DMS79 treated with DMSO at 0.1 percent for 48 hours (cell line): ENCODE results near the gene GALNTL6.

Source experiments
- DNase-seq: peaks from one replicate; lab custom pipeline; 2025; lab: John Stamatoyannopoulos, UW

The GALNTL6 gene

DNA sequence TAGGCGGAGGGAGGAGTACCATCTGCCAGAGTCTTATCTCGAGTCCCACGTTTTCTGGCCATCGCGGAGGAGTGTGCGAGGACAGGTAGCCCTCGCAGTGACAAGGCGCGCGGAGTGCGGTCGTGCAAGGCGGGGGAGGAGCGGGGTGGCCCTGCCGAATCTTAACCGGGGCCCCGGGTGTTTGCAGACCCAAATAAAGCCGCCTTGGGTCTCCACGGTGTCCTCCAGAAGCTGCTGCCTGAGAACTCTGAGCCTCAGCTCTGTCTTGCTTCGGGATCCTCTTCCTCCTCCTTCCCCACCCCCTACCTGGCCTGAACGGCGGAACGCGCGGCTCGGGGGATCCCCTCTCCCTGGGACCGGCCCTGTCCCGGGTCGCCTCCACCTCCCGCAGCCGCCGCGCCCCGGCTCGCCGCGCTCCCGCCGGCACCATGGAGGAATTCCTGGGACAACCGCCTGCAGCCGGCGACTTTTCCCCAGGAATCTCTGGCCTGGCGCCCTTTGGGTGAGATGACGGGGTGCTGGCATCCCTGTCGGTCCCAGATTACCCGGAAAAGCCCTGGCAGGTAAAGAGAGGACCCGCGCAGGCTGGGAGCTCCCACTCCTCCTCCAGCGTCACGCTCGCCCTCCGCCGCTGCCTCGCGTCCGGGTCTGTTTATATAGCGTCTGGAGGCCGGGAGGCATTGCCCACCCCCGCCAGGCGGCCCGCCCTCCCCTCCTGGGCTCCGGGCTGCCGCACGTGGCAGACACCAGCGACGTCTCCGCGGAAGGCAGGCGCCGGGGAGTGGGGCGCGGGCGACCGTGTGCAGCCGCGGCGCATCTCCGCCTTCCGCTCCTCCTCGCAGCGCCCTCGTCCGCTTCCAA lies at the start of gene GALNTL6:
Gene GALNTL6, plus strand, starts transcription at position 740 of the 861 bp plus-strand sequence.
- peak; percentile 9 for DNase-seq

GRCh38 chr4:171765514-171765913 lies 47.7 kb upstream of the GALNTL6 start:
- DNase-seq: no peak

- no peak for DNase-seq
Observed at GRCh38 chr4:171774642-171775190, 38.5 kb upstream of the GALNTL6 start.

DNA sequence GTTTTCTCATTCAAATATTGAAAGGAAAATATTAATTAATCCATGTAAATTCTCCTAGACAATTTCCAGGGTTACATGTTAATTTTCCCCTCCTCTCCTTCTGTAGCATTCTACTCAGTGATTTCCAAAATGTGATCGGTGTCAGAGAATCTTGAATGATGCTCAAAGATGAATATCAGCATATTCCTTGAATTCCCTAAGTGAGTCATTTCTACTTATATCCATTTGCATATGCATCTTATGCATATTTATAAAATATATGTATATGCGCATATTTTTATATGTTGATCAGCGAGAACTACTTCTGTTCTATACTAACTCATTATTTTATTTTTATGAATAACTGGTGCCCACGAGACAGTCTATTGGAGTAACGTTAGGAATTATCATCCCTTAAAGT lies 33.9 kb upstream of the GALNTL6 start:
- DNase-seq: no peak

- no peak for DNase-seq
Observed at GRCh38 chr4:171785388-171785787, 27.8 kb upstream of the GALNTL6 start.

DNA sequence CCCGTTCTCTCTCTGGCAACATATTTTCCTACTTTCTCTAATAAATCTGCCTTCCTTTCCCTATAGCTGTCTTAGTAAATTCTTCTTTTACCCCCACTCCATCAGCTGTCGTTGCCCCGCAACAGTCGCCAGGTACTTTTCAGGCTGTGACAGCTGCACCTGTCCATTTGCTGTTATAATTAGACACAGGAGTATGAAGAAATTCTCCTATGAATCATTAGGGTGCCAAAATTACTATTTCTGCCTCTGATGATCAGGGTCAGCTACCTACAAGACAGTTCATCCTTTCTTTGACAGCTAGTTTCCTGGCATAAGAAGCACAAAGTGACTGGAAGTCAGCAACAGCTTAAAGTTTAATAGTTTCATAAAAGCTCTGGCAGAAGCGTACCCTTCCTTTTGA lies 19.5 kb upstream of the GALNTL6 start:
- DNase-seq: no peak

- no peak for DNase-seq
Observed at GRCh38 chr4:171794528-171794927, 18.7 kb upstream of the GALNTL6 start.

- DNase-seq: no peak
Observed at GRCh38 chr4:171809854-171810253, 3.4 kb upstream of the GALNTL6 start.

DNA sequence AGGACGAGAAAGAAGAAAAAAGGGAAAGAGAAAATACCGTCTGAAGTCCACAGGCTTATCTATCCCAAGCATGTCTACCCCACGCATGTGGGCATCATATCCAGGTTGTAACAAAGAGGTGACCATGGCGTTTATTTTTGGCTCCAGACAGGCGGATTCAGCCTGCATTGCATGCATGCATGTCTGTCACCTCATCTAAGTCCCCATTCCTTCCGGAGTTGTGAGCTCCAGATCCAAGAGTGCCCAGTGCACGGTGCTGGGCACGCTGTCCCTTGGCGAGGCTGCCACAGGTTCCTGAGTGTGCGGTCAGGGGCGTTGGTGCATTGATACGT lies 905 bp upstream of the GALNTL6 start:
- peak; percentile 9 for DNase-seq

DNA sequence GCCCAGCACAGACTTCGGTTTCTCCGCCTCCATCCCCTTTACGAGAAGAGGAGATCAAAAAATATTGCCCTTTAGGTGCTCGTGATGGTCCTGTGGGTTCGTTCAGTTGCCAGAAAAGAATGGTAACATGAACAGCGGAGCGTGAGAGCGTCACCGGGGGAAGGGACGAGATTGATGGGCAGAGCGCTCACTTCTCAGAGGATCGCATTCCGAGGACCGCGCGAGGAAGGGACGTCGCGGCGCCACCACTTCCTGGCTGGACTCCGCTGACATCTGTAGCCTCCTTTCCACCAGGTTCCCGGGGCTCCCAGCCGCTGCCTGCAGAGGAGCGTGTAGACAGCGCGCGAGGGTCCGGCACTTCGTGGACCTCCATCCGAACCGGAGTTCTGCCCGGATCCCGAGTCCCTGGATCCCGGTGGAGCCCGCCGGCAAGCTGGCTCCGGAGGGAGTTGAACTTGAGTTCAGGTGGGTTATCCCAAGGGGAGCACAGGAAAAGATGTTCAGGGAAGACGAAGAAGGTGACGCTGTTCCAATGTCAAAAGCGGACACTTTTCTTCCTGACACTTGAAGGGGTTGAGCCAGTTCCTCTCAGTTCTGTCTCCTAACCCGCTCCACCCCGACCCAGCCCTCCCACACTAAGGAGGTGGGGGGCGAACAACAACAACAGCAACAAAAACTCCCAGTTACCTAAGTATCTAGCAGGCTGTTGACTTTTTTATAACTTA lies 484 bp downstream of the GALNTL6 start:
- no peak for DNase-seq

GRCh38 chr4:171814545-171814944 lies 1.3 kb downstream of the GALNTL6 start:
- DNase-seq: no peak

DNA sequence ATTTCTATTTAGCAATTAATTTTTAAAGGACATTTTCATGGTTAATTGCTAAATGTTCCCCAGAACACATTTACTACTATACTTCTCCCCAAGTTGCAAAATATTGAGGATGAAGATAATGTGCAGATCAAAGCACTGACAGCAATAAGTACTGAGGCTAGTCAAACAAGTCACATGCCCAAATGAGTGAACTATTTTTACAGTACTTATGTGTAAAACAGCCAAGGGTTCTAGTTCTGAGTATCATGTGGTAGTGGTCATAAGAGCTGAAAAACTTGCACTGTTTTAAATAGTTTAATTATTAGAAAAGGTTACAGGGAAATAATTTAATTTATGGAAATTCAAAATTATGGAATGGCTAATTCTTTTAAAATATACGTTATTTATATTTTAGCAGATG lies 3.8 kb downstream of the GALNTL6 start:
- no peak for DNase-seq

- DNase-seq: no peak
Observed at GRCh38 chr4:171834640-171835039, 21.4 kb downstream of the GALNTL6 start.

- DNase-seq: no peak
Observed at GRCh38 chr4:171843456-171843855, 30.3 kb downstream of the GALNTL6 start.

GRCh38 chr4:171846232-171846631 lies 33.0 kb downstream of the GALNTL6 start:
- DNase-seq: no peak

GRCh38 chr4:171846893-171847292 lies 33.7 kb downstream of the GALNTL6 start:
- DNase-seq: no peak

- no peak for DNase-seq
Observed at GRCh38 chr4:171847751-171848150, 34.5 kb downstream of the GALNTL6 start.

DNA sequence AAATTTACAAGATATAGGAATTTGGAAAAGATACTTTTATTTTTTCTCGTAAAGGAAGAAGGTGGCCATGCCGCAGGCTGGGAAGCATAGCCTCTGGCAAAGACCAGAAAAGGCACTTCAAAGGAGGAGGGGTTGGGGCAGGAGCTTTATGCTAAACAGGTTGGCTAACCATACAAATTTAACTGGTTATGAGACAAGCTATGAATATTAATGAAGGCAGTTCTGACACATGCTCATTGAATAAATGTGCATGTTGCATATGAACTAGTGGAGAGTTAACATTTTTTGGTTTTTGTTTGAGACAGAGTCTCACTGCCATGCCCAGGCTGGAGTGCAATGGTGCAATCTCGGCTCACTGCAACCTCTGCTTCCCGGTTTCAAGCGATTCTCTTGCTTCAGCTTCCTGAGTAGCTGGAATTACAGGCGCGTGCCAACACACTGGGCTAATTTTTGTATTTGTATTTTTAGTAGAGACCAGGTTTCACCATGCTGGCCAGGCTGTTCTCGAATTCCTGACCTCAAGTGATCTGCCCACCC lies 36.5 kb downstream of the GALNTL6 start:
- DNase-seq: no peak

GRCh38 chr4:171851295-171851694 lies 38.1 kb downstream of the GALNTL6 start:
- no peak for DNase-seq

GRCh38 chr4:171857302-171858012 lies 44.3 kb downstream of the GALNTL6 start:
- DNase-seq: no peak

DNA sequence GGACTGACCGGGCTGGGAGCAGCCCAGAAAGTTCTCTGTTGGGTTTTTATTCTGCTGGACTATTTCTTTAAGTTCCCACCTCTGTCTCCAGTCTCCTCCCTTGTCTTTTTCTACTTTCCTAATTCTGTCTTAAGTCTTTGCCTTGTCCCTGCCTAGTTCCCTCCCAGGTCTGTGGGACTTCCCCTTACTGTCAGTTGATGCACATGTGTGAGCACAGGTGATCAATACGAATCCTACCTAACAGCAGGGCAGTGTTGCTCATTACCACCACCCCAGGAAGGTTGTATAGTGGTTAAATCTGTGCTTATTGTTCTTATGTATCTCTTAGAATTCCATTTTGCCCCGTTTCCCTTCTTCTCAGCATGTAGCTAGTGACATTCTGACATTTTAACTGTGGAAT lies 62.1 kb downstream of the GALNTL6 start:
- DNase-seq: no peak

DNA sequence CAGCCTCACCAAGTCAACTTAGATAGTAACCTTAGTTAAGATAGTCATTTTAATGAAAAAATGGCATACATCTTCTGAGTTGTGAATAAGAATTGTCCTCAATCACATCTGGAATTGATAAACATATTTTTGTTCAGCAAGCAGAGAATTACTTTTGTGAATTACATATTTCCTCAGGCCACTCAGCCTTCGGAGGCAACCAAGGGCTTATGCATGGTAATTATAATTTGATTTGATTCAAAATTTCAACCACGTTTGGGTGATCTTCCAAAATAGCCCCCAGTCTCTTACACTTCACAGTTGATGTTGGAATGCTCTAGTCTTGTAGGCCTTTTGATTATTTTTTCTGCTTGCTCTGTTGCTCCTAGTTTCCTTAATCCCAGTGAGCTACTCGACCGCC lies 63.4 kb downstream of the GALNTL6 start:
- no peak for DNase-seq
